ENCODE measurements around the gene FRMD4A.
A peak's percentile ranks its signal among the peaks of the same experiment; 100 is the strongest.

Gene FRMD4A

GRCh38 chr10:13745271-13745670, 585.5 kb downstream of the FRMD4A start:
- no peak for DNase-seq (ENCODE audit: extremely low spot score)
- ChIA-PET CTCF (interaction anchor here (1.5 to 2.7 kb wide), 3 partner anchors 12 to 32 kb away, joined by 3 to 11 read pairs (median 4); no protein-coding TSS in a partner anchor), POLR2A (no interaction called here)
- TF ChIP-seq CTCF (IDR thresholded peaks at IDR 0.05; ENCODE audit: control extremely low read depth, extremely low read depth, low read depth, missing control alignments): no peak

GRCh38 chr10:13743963-13744362, 586.8 kb downstream of the FRMD4A start:
- TF ChIP-seq CTCF (IDR thresholded peaks at IDR 0.05; ENCODE audit: control extremely low read depth, extremely low read depth, low read depth, missing control alignments): no peak
- POLR2A ChIA-PET: no interaction called here
- DNase-seq (ENCODE audit: extremely low spot score): no peak
- CTCF ChIA-PET: interaction anchor here (1.2 to 4.6 kb wide), 7 partner anchors 13 to 157 kb away, joined by 3 to 16 read pairs (median 8); partner anchors contain the start of gene PRPF18

- ChIA-PET POLR2A (no interaction called here), CTCF (interaction anchor here (1.2 to 4.6 kb wide), 8 partner anchors 14 to 156 kb away, joined by 3 to 16 read pairs (median 8); partner anchors contain the start of gene PRPF18)
- DNase-seq (ENCODE audit: extremely low spot score): peak; percentile 45
- no peak for TF ChIP-seq CTCF (IDR thresholded peaks at IDR 0.05; ENCODE audit: control extremely low read depth, extremely low read depth, low read depth, missing control alignments)
Observed at GRCh38 chr10:13743101-13743693, 587.5 kb downstream of the FRMD4A start.

- no peak for TF ChIP-seq CTCF (IDR thresholded peaks at IDR 0.05; ENCODE audit: control extremely low read depth, extremely low read depth, low read depth, missing control alignments)
- CTCF ChIA-PET: interaction anchor here (1.1 to 4.6 kb wide), 5 partner anchors 9 to 96 kb away, joined by 3 to 16 read pairs (median 3); no protein-coding TSS in a partner anchor
- POLR2A ChIA-PET: no interaction called here
- no peak for DNase-seq (ENCODE audit: extremely low spot score)
Observed at GRCh38 chr10:13741438-13741837, 589.3 kb downstream of the FRMD4A start.

- DNase-seq (ENCODE audit: extremely low spot score): no peak
- POLR2A ChIA-PET: interaction anchor here (0.7 kb wide), 1 partner anchor 373 kb away, joined by 4 read pairs; no protein-coding TSS in a partner anchor
- CTCF ChIA-PET: interaction anchor here (0.8 to 4.6 kb wide), 3 partner anchors 13 to 55 kb away, joined by 3 to 16 read pairs (median 4); no protein-coding TSS in a partner anchor
- TF ChIP-seq CTCF (IDR thresholded peaks at IDR 0.05; ENCODE audit: control extremely low read depth, extremely low read depth, low read depth, missing control alignments): no peak
Observed at GRCh38 chr10:13740461-13740860, 590.3 kb downstream of the FRMD4A start.

- no peak for TF ChIP-seq CTCF (IDR thresholded peaks at IDR 0.05; ENCODE audit: control extremely low read depth, extremely low read depth, low read depth, missing control alignments)
- no peak for DNase-seq (ENCODE audit: extremely low spot score)
- CTCF ChIA-PET: interaction anchor here (1.0 kb wide), 1 partner anchor 8 kb away, joined by 3 read pairs; no protein-coding TSS in a partner anchor
- POLR2A ChIA-PET: no interaction called here
Observed at GRCh38 chr10:13739183-13739582, 591.5 kb downstream of the FRMD4A start.
